HG03060 (cell line): ENCODE measurements around the gene RIN2.
"Not testable (repeated sequence)": the region's sequence is repeated elsewhere in the genome, so short reads cannot be mapped to it uniquely, and the experiment has no call there.

Source experiments
- ATAC-seq: cut with Tn5 transposase; IDR thresholded peaks from one replicate; pipeline ENCODE4 v1.9.1; 2021; ENCODE audit warnings: low read depth, moderate number of reproducible peaks; ENCODE audit not compliant: unreplicated experiment

RIN2 gene

GRCh38 chr20:19784511-19785172, 26.6 kb downstream of the RIN2 start:
- ATAC-seq: no peak

GRCh38 chr20:19785173-19785982, 27.3 kb downstream of the RIN2 start:
- ATAC-seq: no peak

- ATAC-seq: no peak
Observed at GRCh38 chr20:19785983-19786285, 27.9 kb downstream of the RIN2 start.

- no peak for ATAC-seq
Observed at GRCh38 chr20:19786311-19786710, 28.3 kb downstream of the RIN2 start.

GRCh38 chr20:19787366-19787765, 29.3 kb downstream of the RIN2 start:
- ATAC-seq: no peak

- no peak for ATAC-seq
Observed at GRCh38 chr20:19789009-19789408, 31.0 kb downstream of the RIN2 start.

- no peak for ATAC-seq
Observed at GRCh38 chr20:19789446-19789845, 31.4 kb downstream of the RIN2 start.

GRCh38 chr20:19791887-19792286, 33.8 kb downstream of the RIN2 start:
- no peak for ATAC-seq

- no peak for ATAC-seq
Observed at GRCh38 chr20:19793716-19794115, 35.7 kb downstream of the RIN2 start.

GRCh38 chr20:19794941-19795340, 36.9 kb downstream of the RIN2 start:
- ATAC-seq: no peak

GRCh38 chr20:19799325-19799724, 41.3 kb downstream of the RIN2 start:
- ATAC-seq: no peak

GRCh38 chr20:19802099-19802491, 44.0 kb downstream of the RIN2 start:
- no peak for ATAC-seq

- ATAC-seq: no peak
Observed at GRCh38 chr20:19802492-19803158, 44.6 kb downstream of the RIN2 start.

- ATAC-seq: not testable (repeated sequence)
Observed at GRCh38 chr20:19806276-19806675, 48.2 kb downstream of the RIN2 start.

- ATAC-seq: no peak
Observed at GRCh38 chr20:19806806-19807190, 48.7 kb downstream of the RIN2 start.

- no peak for ATAC-seq
Observed at GRCh38 chr20:19807191-19807945, 49.3 kb downstream of the RIN2 start.
